ENCODE results near the gene IFT81. TPM values are rescaled to one million over a fixed set of nuclear protein-coding genes. Genes with fewer than 3 reads are reported as not detected.
"Not testable (repeated sequence)": the region's sequence is repeated elsewhere in the genome, so short reads cannot be mapped to it uniquely, and the experiment has no call there.

IFT81 gene
- polyA plus RNA-seq, 1 of the 3 experiments (the other 2 are of a cell fraction) = 7.9 TPM

- 92% methylated on average over 3 of the region's 3 CpGs for WGBS (ENCODE audit: low lambda C conversion rate)
- Histone ChIP-seq H4K20me1 (ENCODE audit: insufficient read depth) (no peaks in the 10 kb centered on the region), H3K9me3 (no peaks in the 10 kb centered on the region), H3K27me3 (ENCODE audit: insufficient read depth) (no peaks in the 10 kb centered on the region), H3F3A (replicated peaks; ENCODE audit: insufficient read depth) (peaks cover 23% of the 10 kb centered on the region), H2AFZ (ENCODE audit: low read depth) (no peak overlapping the region), H3K9ac (no peak overlapping the region), H3K79me2 (ENCODE audit: insufficient read depth) (no peaks in the 10 kb centered on the region), H3K4me1 (ENCODE audit: control insufficient read depth in 1 of 2, insufficient read depth in 2 of 2, low read depth in 1 of 2, low read length in 1 of 2) (peaks cover 6% of the 10 kb centered on the region in 2 experiments), H3K27ac (ENCODE audit: low read depth in 2 of 2, low read length in 1 of 2) (no peak overlapping the region), H3K4me3 (ENCODE audit: low read depth in 2 of 2, low read length in 1 of 2) (no peak overlapping the region), H3K36me3 (replicated peaks in 1 of 2; ENCODE audit: control insufficient read depth in 1 of 2, insufficient read depth in 2 of 2, low read length in 1 of 2) (peaks cover 0 to 3% of the 10 kb centered on the region in 2 experiments), H3K4me2 (no peak overlapping the region), H3K9me2 (no peaks in the 10 kb centered on the region)
- DNase-seq = no peak
- ChIA-PET CTCF (interaction anchor here (0.9 to 1.2 kb wide), 3 partner anchors 11 to 94 kb away, joined by 3 read pairs; no protein-coding TSS in a partner anchor), POLR2A (no interaction called here)
- TF ChIP-seq, protein P1, sequence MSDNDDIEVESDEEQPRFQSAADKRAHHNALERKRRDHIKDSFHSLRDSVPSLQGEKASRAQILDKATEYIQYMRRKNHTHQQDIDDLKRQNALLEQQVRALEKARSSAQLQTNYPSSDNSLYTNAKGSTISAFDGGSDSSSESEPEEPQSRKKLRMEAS (IDR thresholded peaks at IDR 0.05; ENCODE audit: low read depth) = no peak
- no peak for TF ChIP-seq POLR2AphosphoS5 (IDR thresholded peaks at IDR 0.05; ENCODE audit: low read depth, low read length)
- no peak for TF ChIP-seq IRF3 (IDR thresholded peaks at IDR 0.05; ENCODE audit: low read depth, low read length)
- no peak for TF ChIP-seq RXRA (IDR thresholded peaks at IDR 0.05; ENCODE audit: borderline replicate concordance, low read depth)
- no peak for TF ChIP-seq TAF1 (IDR thresholded peaks at IDR 0.05; ENCODE audit: borderline replicate concordance, low read depth, low read length)
- TF ChIP-seq USF2 (IDR thresholded peaks at IDR 0.05; ENCODE audit: borderline replicate concordance, low read depth, low read length) = no peak
- no peak for TF ChIP-seq SMC3 (IDR thresholded peaks at IDR 0.05; ENCODE audit: low read depth, low read length)
- TF ChIP-seq MXI1 (IDR thresholded peaks at IDR 0.05; ENCODE audit: low read depth, low read length) = no peak
These were observed 103.0 kb downstream of the IFT81 start for GRCh38 chr12:110227138-110227537.

GRCh38 chr12:110228348-110228747 lies 104.2 kb downstream of the IFT81 start:
- POLR2A ChIA-PET = interaction anchor here (0.6 kb wide), 1 partner anchor 12 kb away, joined by 5 read pairs; no protein-coding TSS in a partner anchor

GRCh38 chr12:110228756-110229155 lies 104.6 kb downstream of the IFT81 start:
- no peaks in the 10 kb centered on the region for H3K27me3 ChIP-seq (ENCODE audit: insufficient read depth)
- H3K9me3 ChIP-seq = no peaks in the 10 kb centered on the region
- H3K4me2 ChIP-seq = no peak overlapping the region
- H3K4me3 ChIP-seq (ENCODE audit: low read depth in 2 of 2, low read length in 1 of 2) = no peak overlapping the region
- H3K36me3 ChIP-seq (replicated peaks in 1 of 2; ENCODE audit: control insufficient read depth in 1 of 2, insufficient read depth in 2 of 2, low read length in 1 of 2) = no peaks in the 10 kb centered on the region
- CTCF ChIA-PET = interaction anchor here (0.9 to 1.1 kb wide), 2 partner anchors 20 to 66 kb away, joined by 3 read pairs; no protein-coding TSS in a partner anchor
- no peak for DNase-seq
- POLR2A ChIA-PET = interaction anchor here (0.6 kb wide), 1 partner anchor 12 kb away, joined by 5 read pairs; no protein-coding TSS in a partner anchor
- no peaks in the 10 kb centered on the region for H3K79me2 ChIP-seq (ENCODE audit: insufficient read depth)
- no peak overlapping the region for H3K27ac ChIP-seq (ENCODE audit: low read depth in 2 of 2, low read length in 1 of 2)
- peaks cover 5 to 6% of the 10 kb centered on the region in 2 experiments for H3K4me1 ChIP-seq (ENCODE audit: control insufficient read depth in 1 of 2, insufficient read depth in 2 of 2, low read depth in 1 of 2, low read length in 1 of 2)
- H3K9ac ChIP-seq = no peak overlapping the region
- H2AFZ ChIP-seq (ENCODE audit: low read depth) = no peak overlapping the region
- H3F3A ChIP-seq (replicated peaks; ENCODE audit: insufficient read depth) = peaks cover 21% of the 10 kb centered on the region
- H3K9me2 ChIP-seq = no peaks in the 10 kb centered on the region
- no peaks in the 10 kb centered on the region for H4K20me1 ChIP-seq (ENCODE audit: insufficient read depth)
- WGBS (ENCODE audit: low lambda C conversion rate) = 94% methylated on average over 1 of the region's 1 CpG
- TF ChIP-seq, protein P2, sequence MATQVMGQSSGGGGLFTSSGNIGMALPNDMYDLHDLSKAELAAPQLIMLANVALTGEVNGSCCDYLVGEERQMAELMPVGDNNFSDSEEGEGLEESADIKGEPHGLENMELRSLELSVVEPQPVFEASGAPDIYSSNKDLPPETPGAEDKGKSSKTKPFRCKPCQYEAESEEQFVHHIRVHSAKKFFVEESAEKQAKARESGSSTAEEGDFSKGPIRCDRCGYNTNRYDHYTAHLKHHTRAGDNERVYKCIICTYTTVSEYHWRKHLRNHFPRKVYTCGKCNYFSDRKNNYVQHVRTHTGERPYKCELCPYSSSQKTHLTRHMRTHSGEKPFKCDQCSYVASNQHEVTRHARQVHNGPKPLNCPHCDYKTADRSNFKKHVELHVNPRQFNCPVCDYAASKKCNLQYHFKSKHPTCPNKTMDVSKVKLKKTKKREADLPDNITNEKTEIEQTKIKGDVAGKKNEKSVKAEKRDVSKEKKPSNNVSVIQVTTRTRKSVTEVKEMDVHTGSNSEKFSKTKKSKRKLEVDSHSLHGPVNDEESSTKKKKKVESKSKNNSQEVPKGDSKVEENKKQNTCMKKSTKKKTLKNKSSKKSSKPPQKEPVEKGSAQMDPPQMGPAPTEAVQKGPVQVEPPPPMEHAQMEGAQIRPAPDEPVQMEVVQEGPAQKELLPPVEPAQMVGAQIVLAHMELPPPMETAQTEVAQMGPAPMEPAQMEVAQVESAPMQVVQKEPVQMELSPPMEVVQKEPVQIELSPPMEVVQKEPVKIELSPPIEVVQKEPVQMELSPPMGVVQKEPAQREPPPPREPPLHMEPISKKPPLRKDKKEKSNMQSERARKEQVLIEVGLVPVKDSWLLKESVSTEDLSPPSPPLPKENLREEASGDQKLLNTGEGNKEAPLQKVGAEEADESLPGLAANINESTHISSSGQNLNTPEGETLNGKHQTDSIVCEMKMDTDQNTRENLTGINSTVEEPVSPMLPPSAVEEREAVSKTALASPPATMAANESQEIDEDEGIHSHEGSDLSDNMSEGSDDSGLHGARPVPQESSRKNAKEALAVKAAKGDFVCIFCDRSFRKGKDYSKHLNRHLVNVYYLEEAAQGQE (IDR thresholded peaks at IDR 0.05; ENCODE audit: low read depth, low read length) = no peak
- TF ChIP-seq POLR2AphosphoS5 (IDR thresholded peaks at IDR 0.05; ENCODE audit: low read depth, low read length) = no peak
- TF ChIP-seq GABPA (IDR thresholded peaks at IDR 0.05; ENCODE audit: low read depth) = no peak
- TF ChIP-seq, protein P3, sequence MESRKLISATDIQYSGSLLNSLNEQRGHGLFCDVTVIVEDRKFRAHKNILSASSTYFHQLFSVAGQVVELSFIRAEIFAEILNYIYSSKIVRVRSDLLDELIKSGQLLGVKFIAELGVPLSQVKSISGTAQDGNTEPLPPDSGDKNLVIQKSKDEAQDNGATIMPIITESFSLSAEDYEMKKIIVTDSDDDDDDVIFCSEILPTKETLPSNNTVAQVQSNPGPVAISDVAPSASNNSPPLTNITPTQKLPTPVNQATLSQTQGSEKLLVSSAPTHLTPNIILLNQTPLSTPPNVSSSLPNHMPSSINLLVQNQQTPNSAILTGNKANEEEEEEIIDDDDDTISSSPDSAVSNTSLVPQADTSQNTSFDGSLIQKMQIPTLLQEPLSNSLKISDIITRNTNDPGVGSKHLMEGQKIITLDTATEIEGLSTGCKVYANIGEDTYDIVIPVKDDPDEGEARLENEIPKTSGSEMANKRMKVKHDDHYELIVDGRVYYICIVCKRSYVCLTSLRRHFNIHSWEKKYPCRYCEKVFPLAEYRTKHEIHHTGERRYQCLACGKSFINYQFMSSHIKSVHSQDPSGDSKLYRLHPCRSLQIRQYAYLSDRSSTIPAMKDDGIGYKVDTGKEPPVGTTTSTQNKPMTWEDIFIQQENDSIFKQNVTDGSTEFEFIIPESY (IDR thresholded peaks at IDR 0.05; ENCODE audit: borderline replicate concordance, low read depth) = no peak
- no peak for TF ChIP-seq JUND (IDR thresholded peaks at IDR 0.05)
- no peak for TF ChIP-seq FOXM1 (IDR thresholded peaks at IDR 0.05; ENCODE audit: low read depth)

More at GRCh38 chr12:110228348-110228747, 104.2 kb downstream of the IFT81 start:
- H3K4me2 ChIP-seq; H3K9ac ChIP-seq; H2AFZ ChIP-seq (ENCODE audit: low read depth); H3K36me3 ChIP-seq (replicated peaks in 1 of 2; ENCODE audit: control insufficient read depth in 1 of 2, insufficient read depth in 2 of 2, low read length in 1 of 2); H3K9me3 ChIP-seq; H3K9me2 ChIP-seq; H3K4me1 ChIP-seq (ENCODE audit: control insufficient read depth in 1 of 2, insufficient read depth in 2 of 2, low read depth in 1 of 2, low read length in 1 of 2); DNase-seq; H4K20me1 ChIP-seq (ENCODE audit: insufficient read depth); H3K27ac ChIP-seq (ENCODE audit: low read depth in 2 of 2, low read length in 1 of 2); H3K79me2 ChIP-seq (ENCODE audit: insufficient read depth); H3K4me3 ChIP-seq (ENCODE audit: low read depth in 2 of 2, low read length in 1 of 2); H3K27me3 ChIP-seq (ENCODE audit: insufficient read depth): not testable (repeated sequence)
- H3F3A ChIP-seq (replicated peaks; ENCODE audit: insufficient read depth) = peaks cover 21% of the 10 kb centered on the region
- 95% methylated on average over 4 of the region's 4 CpGs for WGBS (ENCODE audit: low lambda C conversion rate)
- CTCF ChIA-PET = interaction anchor here (0.9 to 1.1 kb wide), 2 partner anchors 21 to 67 kb away, joined by 3 read pairs; no protein-coding TSS in a partner anchor
